ENCODE measurements around the gene KAT6B.
"Not testable (repeated sequence)": the region's sequence is repeated elsewhere in the genome, so short reads cannot be mapped to it uniquely, and the experiment has no call there.

Gene KAT6B

DNA sequence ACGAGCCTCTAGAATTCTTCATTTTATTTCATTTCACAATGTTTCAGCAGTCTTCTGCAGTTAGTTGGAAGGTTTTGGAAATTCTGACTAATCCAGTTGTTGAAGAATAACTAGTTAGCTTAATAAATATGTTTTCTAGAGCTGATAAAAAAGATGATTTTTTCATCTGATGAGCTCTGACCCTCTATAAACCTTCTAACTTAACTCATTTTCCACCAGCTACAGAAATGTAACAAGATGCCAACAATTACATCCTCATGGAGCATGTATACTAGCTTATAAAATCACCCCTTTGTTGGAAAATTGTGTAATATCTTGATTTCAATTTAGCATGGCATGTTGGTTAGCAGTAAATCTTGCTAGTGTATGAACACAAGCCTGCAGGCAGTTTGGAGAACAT, 33.1 kb downstream of the KAT6B start:
- no peak for DNase-seq (ENCODE audit: low read depth in 2 of 2)

DNA sequence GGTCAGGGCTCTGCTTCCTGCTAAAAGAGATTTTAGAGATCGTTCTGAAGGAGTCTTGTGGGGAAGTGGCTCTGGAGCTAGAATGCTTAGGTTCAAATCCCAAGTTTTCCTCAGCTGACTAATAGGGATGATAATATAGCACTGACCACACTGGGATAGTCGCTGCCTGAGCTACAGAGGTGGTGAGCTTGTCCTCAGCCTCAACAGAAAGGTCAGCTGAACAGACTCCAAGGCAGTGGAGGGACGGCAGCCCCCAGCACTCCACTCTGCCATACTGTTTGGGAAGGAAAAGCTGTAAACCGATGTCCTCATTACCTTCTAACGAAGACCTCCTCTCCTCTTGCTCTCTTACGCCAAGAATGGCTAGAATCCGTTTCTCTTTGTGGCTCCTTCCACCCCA, 36.2 kb downstream of the KAT6B start:
- DNase-seq (ENCODE audit: low read depth in 2 of 2) = no peak

- no peak for DNase-seq (ENCODE audit: low read depth in 2 of 2)
These were observed 37.2 kb downstream of the KAT6B start for GRCh38 chr10:74863551-74863950.

DNA sequence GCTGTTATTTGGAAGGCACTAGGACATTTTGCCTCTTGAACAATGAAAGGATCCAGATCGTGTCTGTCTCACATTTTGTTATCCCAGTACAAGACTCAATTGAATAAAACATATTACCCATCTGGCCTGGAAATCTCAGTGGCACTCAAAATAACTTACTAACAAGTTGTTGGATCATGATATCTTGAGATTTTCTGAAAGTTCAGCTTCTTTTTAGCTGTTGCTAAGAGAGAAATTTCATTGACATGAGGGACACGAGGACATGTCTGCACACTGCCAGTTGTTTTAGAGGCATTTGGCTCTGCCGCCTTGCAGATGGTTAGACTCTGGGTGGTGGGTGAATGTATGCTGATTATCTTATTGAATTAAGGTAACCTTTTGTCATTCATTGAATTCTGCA, 41.0 kb downstream of the KAT6B start:
- DNase-seq (ENCODE audit: low read depth in 2 of 2) = no peak

- DNase-seq (ENCODE audit: low read depth in 2 of 2) = no peak
These were observed 42.1 kb downstream of the KAT6B start for GRCh38 chr10:74868392-74868977.

DNA sequence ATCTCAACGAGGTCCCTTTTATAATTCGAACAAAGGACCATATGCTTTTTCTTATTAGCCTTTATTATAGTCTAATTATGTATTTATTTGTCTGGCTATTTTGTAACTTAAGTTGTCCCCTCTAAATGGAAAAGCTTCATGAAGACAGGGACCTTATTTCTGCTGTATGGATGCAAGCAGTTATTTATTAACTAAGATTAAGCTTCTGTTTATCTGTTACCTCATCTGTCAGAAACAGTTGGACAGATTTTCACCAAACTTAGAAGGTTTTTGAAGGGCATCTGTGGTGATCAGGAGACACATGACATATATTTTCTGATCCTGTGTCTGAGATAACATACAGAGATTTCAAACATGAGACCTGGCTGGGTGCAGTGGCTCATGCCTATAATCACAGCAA, 43.2 kb downstream of the KAT6B start:
- DNase-seq (ENCODE audit: low read depth in 2 of 2) = no peak

GRCh38 chr10:74870191-74870590, 43.8 kb downstream of the KAT6B start:
- no peak for DNase-seq (ENCODE audit: low read depth in 2 of 2)

DNA sequence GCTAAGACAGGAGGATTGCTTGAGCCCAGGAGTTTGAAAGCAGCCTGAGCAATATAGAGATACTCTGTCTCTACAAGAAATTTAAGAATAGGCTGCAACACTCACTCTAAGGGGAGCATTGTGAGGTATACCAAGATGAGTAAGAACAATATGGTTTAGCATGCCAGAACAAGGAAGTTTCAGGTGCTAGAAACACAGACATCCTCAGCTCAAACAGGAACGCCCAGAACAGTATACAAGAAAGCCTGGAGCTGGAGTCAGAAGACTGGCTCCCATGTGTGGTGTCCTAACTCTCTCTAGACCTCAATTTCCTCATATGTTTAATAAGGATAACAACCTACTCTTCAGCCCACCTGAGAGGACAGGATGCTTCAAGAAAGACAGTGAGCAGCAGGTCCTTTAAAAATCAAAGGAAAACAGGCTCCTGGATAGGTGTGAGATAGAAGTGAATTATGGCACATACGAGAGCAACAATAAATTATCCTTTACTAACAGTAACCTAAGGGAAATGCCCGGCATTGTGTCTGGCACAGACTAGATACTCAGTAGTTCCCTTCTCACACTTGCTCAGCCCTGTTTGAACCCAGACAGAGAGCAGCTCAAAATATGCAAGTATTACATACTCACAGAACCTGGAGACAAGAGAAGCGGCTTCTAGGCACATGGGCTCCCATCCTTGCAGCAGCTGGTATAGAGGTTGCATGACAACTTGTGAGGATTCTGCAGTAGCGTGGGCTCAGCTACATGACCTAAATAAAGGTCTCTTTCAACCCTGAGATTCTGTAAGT, 45.4 kb downstream of the KAT6B start:
- DNase-seq (ENCODE audit: low read depth in 2 of 2) = no peak

- no peak for DNase-seq (ENCODE audit: low read depth in 2 of 2)
These were observed 47.5 kb downstream of the KAT6B start for GRCh38 chr10:74873803-74874454.

- no peak for DNase-seq (ENCODE audit: low read depth in 2 of 2)
These were observed 48.2 kb downstream of the KAT6B start for GRCh38 chr10:74874649-74875048.

GRCh38 chr10:74875068-74875467, 48.7 kb downstream of the KAT6B start:
- DNase-seq (ENCODE audit: low read depth in 2 of 2) = no peak

GRCh38 chr10:74875966-74876365, 49.6 kb downstream of the KAT6B start:
- no peak for DNase-seq (ENCODE audit: low read depth in 2 of 2)

DNA sequence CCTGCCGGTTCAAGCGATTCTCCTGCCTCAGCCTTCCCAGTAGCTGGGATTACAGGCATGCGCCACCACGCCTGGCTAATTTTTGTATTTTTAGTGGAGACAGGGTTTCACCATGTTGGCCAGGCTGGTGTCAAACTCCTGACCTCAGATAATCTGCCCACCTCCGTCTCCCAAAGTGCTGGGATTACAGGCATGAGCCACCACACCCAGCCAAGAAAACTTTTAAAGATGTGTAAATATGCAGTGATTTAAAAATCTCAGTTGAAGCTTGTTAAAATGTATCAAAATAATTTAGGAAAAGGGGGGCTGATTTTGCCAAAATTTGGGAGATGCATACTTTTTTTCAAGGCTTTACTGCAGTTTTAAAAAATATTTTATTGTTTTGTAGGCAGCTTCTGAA, 50.7 kb downstream of the KAT6B start:
- not testable (repeated sequence) for DNase-seq (ENCODE audit: low read depth in 2 of 2)

- no peak for DNase-seq (ENCODE audit: low read depth in 2 of 2)
These were observed 51.5 kb downstream of the KAT6B start for GRCh38 chr10:74877898-74878297.

DNA sequence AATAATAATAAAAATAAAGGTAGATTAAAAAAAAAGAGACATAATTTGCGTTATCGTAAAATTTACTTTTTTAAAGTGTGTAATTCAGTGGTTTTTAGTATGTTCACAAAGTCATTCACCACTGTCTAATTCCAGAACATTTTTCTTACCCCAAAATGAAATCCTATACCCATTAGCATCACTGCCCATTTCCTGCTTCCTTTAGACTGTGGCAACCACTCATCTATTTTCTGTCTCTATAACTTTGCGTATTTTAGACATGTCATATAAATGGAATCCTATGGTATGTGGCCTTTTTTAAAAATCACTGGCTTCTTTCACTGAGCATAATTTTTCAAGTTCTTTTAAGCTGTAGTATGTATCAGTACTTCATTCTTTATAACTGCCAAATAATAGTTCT, 53.6 kb downstream of the KAT6B start:
- DNase-seq (ENCODE audit: low read depth in 2 of 2) = no peak

- DNase-seq (ENCODE audit: low read depth in 2 of 2) = no peak
These were observed 55.0 kb downstream of the KAT6B start for GRCh38 chr10:74881253-74881884.

GRCh38 chr10:74882427-74882826, 56.0 kb downstream of the KAT6B start:
- DNase-seq (ENCODE audit: low read depth in 2 of 2) = no peak

GRCh38 chr10:74882831-74883230, 56.4 kb downstream of the KAT6B start:
- no peak for DNase-seq (ENCODE audit: low read depth in 2 of 2)

DNA sequence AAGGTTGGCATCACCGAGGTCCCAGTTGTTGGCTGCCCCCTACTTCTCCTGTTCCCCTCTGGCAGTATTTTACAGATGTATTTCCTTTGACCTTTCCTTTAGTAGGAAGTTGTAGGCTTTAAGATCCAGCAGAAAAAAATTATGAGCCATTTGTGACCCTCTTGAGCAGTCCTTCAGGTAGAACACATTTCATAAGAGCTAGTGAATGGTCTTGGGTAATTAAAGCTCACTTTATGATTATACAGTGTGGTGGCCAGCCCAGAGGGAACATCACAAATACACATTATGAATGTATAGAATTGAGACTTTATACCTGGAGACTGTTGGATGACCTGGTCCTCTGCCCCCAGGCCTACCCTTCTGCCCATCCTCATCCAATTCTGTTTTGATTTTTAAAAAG, 57.0 kb downstream of the KAT6B start:
- no peak for DNase-seq (ENCODE audit: low read depth in 2 of 2)

GRCh38 chr10:74887614-74888284, 61.3 kb downstream of the KAT6B start:
- DNase-seq (ENCODE audit: low read depth in 2 of 2) = no peak

DNA sequence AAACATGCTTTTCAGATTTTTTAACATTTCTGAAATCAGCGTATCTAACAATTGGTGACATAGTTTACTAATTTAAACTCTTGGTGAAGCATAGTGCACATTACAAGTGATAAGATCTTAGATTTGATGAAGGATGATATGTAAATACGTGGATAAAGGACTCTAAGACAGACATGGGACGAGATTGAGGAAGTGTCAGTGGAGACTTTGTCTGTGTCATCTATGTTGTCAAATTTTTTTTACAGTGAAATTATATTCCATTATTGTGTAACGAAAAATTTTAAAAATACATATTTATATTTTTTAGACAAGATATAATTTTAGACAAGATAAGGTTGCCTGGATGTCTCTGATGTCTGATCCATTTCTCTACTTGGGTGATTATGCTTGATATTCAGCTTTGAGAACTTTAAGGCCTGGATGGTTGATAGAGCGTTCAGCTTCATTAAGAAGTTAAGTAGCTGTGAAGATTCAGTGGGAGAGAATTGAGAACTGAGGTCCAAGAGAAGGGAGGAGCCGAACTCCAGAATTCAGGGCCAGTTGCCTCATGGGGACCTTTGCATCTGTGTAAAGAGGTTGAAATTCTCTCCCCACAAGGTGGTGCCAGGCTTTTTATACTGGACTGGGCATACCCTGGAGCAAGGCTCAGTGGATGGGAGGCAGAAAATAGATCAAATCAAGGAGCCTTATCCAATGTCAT, 62.7 kb downstream of the KAT6B start:
- no peak for DNase-seq (ENCODE audit: low read depth in 2 of 2)

DNA sequence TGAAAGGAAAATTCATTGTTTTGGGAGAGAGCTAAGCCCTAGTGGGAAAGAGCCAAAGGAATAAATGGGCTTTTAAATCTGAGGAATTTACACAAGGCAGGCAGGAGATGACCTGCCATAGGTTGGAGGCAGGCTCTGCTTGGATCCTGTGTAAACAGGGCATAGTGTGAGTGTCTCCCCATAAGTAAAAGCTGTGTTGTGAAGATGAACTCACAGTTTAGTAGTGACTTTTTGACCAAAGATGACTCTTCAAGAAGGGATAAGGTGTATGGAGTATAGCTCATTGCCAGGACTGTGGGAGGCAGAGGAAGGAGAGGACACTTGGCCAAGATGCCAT, 63.2 kb downstream of the KAT6B start:
- no peak for DNase-seq (ENCODE audit: low read depth in 2 of 2)

Data from stimulated activated CD4-positive, alpha-beta T cell treated with anti-CD3 and anti-CD28 coated beads, Interleukin-1b, Interleukin-23, amount 100 ng/mL, for 4 hours (primary cell).